Tibial nerve (tissue), 4 donors: Measurements from ENCODE around the gene POLR3B. TPM values are rescaled to one million over a fixed set of nuclear protein-coding genes. Genes with fewer than 3 reads are reported as not detected.

ENCODE experiments used
- DNase-seq, 2 donors: peaks; one replicate each; pipeline ENCODE4 v3.0.0-alpha.2; 2019; ENCODE audit warnings: low spot score in 2 of 2
- H3K27ac ChIP-seq, 4 donors: fragments of 200-600 bp; sonication (generic) in 3 of 4; one replicate each; pipeline ENCODE4 v1.5.1; 2017 to 2019; ENCODE audit warnings: mild to moderate bottlenecking in 1 of 4
- H3K27me3 ChIP-seq, 2 donors: fragments of 200-600 bp; sonication (generic) in 1 of 2; one replicate each; pipeline versions ENCODE4 v1.5.1 to v1.6.0; 2017 to 2019
- H3K36me3 ChIP-seq, 3 donors: fragments of 200-600 bp; sonication (generic); one replicate each; pipeline ENCODE4 v1.5.1; 2018 to 2019
- H3K4me1 ChIP-seq, 4 donors: fragments of 200-600 bp; sonication (generic) in 3 of 4; one replicate each; pipeline ENCODE4 v1.5.1; 2017 to 2019
- H3K4me3 ChIP-seq, 4 donors: fragments of 200-600 bp; sonication (generic) in 3 of 4; one replicate each; pipeline ENCODE4 v1.5.1; 2017 to 2019; ENCODE audit warnings: mild to moderate bottlenecking in 1 of 4, moderate library complexity in 1 of 4
- H3K9me3 ChIP-seq, 4 donors: fragments of 200-600 bp; sonication (generic) in 3 of 4; one replicate each; pipeline ENCODE4 v1.5.1; 2017 to 2019
- EP300 ChIP-seq, 2 donors: sonication (generic); formaldehyde crosslinking; IDR thresholded peaks; one replicate each; pipeline ENCODE4 v1.6.1; 2017; ENCODE audit warnings: antibody characterized with exemption in 2 of 2, mild to moderate bottlenecking in 1 of 2
- POLR2A ChIP-seq, 2 donors: fragments of 450-650 bp; IDR thresholded peaks; one replicate each; pipeline ENCODE4 v1.6.1; 2017; ENCODE audit warnings: antibody characterized with exemption in 2 of 2, mild to moderate bottlenecking in 2 of 2, moderate library complexity in 2 of 2
- WGBS, 2 donors: methylation state at CpG; one replicate each; pipeline ENCODE4 v1.1.5; 2018; 5-methylcytosine and 5-hydroxymethylcytosine counted together
- total RNA-seq, 4 donors: library from RNA; depleted of rRNA; stranded (reverse); fragments of >200 nt; gene quantifications; one replicate each; pipeline ENCODE4 v1.1.0, GENCODE V29; 2016
- TF ChIP-seq, protein P1 (sequence below), 5 experiments: fragments of 200-600 bp in 3 of 5; fragments of 450-650 bp in 2 of 5; sonication (generic) in 3 of 5; IDR thresholded peaks; one replicate each; pipeline ENCODE4 v1.5.1; 2016 to 2019; ENCODE audit warnings: antibody characterized with exemption in 5 of 5, mild to moderate bottlenecking in 3 of 5, moderate library complexity in 2 of 5

POLR3B gene
- total RNA-seq, 4 donors from 2014 or later, result 6.3 to 21.0 (median 7.7) TPM

DNA sequence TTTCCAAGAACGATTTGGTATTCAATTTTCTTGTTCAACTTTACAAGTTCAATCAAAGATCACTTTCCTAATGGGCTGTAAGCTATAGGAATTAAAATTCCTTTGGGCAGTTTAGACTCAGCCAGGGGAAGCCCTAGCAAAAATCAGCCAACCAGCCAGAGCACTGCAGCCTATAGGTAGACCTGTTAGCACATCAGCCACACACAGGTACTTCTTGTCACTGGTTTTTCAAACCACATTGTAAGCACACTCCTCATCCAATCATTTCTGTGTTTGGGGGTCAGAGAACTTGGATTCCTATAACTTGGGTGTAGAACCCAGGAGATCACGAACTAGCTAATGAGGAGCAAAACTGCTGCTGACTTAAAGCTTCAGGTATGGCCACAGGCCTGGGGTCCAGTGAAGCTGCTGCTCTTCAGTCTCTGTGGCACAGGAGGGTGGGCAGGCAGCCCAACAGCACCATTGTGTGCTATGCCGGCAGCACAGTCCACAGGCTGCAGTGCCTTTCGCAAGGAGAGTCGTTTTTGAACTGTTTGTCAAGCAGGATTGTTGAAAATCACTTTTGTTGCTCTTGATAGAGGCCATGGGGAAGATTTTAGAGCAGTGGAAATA, 137.9 kb downstream of the POLR3B start:
- Histone ChIP-seq H3K4me3 (no peak overlapping the region), H3K27ac (no peak overlapping the region), H3K4me1 (peaks cover 0 to 6% (median 0%) of the 10 kb centered on the region in 4 donors), H3K27me3 (no peaks in the 10 kb centered on the region), H3K9me3 (no peaks in the 10 kb centered on the region), H3K36me3 (peaks cover 0 to 27% (median 0%) of the 10 kb centered on the region in 3 donors)
- TF ChIP-seq EP300 (IDR thresholded peaks at IDR 0.05), result no peak
- TF ChIP-seq, protein P1, sequence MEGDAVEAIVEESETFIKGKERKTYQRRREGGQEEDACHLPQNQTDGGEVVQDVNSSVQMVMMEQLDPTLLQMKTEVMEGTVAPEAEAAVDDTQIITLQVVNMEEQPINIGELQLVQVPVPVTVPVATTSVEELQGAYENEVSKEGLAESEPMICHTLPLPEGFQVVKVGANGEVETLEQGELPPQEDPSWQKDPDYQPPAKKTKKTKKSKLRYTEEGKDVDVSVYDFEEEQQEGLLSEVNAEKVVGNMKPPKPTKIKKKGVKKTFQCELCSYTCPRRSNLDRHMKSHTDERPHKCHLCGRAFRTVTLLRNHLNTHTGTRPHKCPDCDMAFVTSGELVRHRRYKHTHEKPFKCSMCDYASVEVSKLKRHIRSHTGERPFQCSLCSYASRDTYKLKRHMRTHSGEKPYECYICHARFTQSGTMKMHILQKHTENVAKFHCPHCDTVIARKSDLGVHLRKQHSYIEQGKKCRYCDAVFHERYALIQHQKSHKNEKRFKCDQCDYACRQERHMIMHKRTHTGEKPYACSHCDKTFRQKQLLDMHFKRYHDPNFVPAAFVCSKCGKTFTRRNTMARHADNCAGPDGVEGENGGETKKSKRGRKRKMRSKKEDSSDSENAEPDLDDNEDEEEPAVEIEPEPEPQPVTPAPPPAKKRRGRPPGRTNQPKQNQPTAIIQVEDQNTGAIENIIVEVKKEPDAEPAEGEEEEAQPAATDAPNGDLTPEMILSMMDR (IDR thresholded peaks at IDR 0.05), result no peak
- no peak for TF ChIP-seq POLR2A (IDR thresholded peaks at IDR 0.05)
- WGBS, 2 donors, result 80 to 84% methylated on average over 5 of the region's 5 CpGs
- DNase-seq, result no peak

DNA sequence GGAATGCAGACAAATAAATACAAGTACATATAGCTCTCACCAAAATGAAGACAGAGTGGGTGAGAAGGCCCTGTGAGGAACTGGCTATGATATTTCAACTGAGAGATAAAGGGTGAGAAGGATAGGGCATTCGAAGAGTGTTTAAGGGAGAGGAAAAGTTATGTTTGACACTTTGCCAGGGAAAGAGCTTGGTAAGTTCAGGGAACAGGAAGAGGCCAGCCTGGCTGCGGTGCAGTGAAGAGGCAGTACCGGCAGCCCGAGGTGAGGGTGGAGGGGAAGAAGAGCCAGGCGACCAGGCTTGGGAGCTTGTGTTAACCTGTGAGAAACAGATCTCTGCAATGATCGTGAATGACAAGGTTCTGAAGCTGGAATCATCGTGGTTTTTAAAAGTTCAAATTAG, 140.5 kb downstream of the POLR3B start:
- Histone ChIP-seq H3K9me3 (no peaks in the 10 kb centered on the region), H3K36me3 (peaks cover 0 to 43% (median 0%) of the 10 kb centered on the region in 3 donors), H3K27me3 (no peaks in the 10 kb centered on the region), H3K4me3 (no peak overlapping the region), H3K4me1 (peaks cover 0 to 5% (median 0%) of the 10 kb centered on the region in 4 donors), H3K27ac (no peak overlapping the region)
- no peak for TF ChIP-seq POLR2A (IDR thresholded peaks at IDR 0.05)
- TF ChIP-seq, protein P1 (IDR thresholded peaks at IDR 0.05), result no peak
- TF ChIP-seq EP300 (IDR thresholded peaks at IDR 0.05), result no peak
- WGBS, 2 donors, result 57 to 59% methylated on average over 7 of the region's 7 CpGs
- DNase-seq, result no peak

DNA sequence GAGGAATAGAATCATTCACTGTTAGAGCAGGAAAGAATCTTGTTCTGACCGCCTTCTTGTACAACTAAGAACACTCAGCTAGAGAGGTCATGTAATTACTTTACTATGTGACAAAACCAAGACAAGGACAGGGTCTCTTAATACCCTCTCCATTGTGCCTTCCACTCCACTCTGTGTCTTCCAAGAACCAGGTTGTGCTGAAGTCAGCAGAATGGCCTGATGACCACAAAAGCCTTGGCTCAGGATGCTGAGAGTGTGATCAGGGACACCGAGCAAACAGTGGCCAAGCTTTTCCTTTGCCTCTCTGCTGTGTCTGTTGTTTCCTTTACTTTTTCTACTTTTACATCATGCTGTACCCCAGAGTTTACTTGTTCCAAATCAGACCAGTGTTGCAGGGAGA, 142.1 kb downstream of the POLR3B start:
- WGBS, 2 donors, result 85 to 87% methylated on average over 2 of the region's 2 CpGs

DNA sequence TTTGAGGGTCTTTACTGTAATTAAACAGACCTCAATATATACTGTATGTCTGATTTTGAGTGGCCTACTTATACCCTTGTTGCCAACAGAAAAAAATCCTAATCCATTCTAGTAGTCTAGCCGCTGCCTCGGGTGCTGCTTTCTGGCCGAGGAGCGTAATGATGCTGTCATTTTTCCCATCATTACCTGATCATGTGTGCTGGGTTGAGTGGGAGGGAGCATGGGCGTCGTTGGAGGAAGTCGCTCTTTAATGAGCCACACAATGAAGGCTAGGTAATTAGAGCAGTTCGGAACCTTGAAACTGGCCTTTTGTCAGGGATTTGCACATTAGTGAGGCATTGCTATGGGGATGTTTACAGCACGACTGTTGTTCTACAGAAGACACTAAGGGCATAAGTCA, 149.1 kb downstream of the POLR3B start:
- TF ChIP-seq, protein P1 (IDR thresholded peaks at IDR 0.05), result no peak
- TF ChIP-seq POLR2A (IDR thresholded peaks at IDR 0.05) (no peak), EP300 (IDR thresholded peaks at IDR 0.05) (no peak)
- H3K27me3 ChIP-seq, result no peaks in the 10 kb centered on the region
- 68 to 79% methylated on average over 9 of the region's 9 CpGs for WGBS, 2 donors
- no peaks in the 10 kb centered on the region for H3K4me1 ChIP-seq
- no peaks in the 10 kb centered on the region for H3K9me3 ChIP-seq
- peaks cover 0 to 68% (median 0%) of the 10 kb centered on the region in 3 donors for H3K36me3 ChIP-seq
- H3K27ac ChIP-seq, result no peak overlapping the region
- DNase-seq, result no peak
- no peak overlapping the region for H3K4me3 ChIP-seq

More for the DNA sequence above, 142.1 kb downstream of the POLR3B start:
- Histone ChIP-seq H3K4me1 (no peaks in the 10 kb centered on the region), H3K27me3 (no peaks in the 10 kb centered on the region), H3K4me3 (no peak overlapping the region), H3K9me3 (no peaks in the 10 kb centered on the region), H3K27ac (no peak overlapping the region), H3K36me3 (peaks cover 0 to 52% (median 0%) of the 10 kb centered on the region in 3 donors)
- DNase-seq, result no peak
- TF ChIP-seq, protein P1 (IDR thresholded peaks at IDR 0.05), result no peak

DNA sequence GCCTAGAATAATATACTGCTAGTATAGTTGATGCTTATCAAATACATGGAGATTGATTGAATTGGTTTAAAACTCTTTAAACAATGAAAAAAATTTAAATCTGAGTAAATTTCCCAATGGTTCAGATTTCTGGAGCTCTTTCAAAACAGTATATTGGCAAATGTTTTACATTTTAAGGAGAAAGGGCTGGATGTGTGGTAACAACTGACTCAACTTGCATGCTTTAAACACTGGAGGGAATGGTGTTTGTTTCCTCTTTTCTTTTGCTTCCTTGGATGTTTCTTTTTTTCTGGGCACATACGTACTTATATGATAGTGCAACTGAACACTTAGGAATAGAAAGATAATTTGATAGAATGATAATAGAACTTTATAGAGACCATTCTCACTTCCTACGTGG, 151.4 kb downstream of the POLR3B start:
- 90% methylated on average over 2 of the region's 2 CpGs for WGBS, 2 donors
- no peaks in the 10 kb centered on the region for H3K27me3 ChIP-seq
- no peaks in the 10 kb centered on the region for H3K9me3 ChIP-seq
- H3K4me1 ChIP-seq, result no peaks in the 10 kb centered on the region
- TF ChIP-seq, protein P1 (IDR thresholded peaks at IDR 0.05), result no peak
- no peak for TF ChIP-seq POLR2A (IDR thresholded peaks at IDR 0.05)
- no peak for TF ChIP-seq EP300 (IDR thresholded peaks at IDR 0.05)
- H3K4me3 ChIP-seq, result no peak overlapping the region
- H3K27ac ChIP-seq, result no peak overlapping the region
- H3K36me3 ChIP-seq, result peaks cover 0 to 53% (median 0%) of the 10 kb centered on the region in 3 donors
- DNase-seq, result no peak
